Anterior cingulate cortex (tissue), 58 donors: ENCODE data around the gene ENTPD2.

Experiments
- DNase-seq, 58 donors: peaks; one replicate each; lab custom pipeline; 2025; lab: John Stamatoyannopoulos, UW

Gene ENTPD2

GRCh38 chr9:137020771-137021567 is 32.9 kb downstream of the ENTPD2 start:
- DNase-seq: peak in 1 of 58 donors; percentile 16

GRCh38 chr9:137019891-137020683 is 33.8 kb downstream of the ENTPD2 start:
- no peak for DNase-seq

- DNase-seq: no peak
Observed at GRCh38 chr9:137018761-137019559, 34.9 kb downstream of the ENTPD2 start.

- DNase-seq: no peak
Observed at GRCh38 chr9:137017791-137018497, 35.9 kb downstream of the ENTPD2 start.

GRCh38 chr9:137017071-137017470 is 36.8 kb downstream of the ENTPD2 start:
- DNase-seq: no peak

- no peak for DNase-seq
Observed at GRCh38 chr9:137016436-137016835, 37.4 kb downstream of the ENTPD2 start.

- no peak for DNase-seq
Observed at GRCh38 chr9:137015976-137016375, 37.9 kb downstream of the ENTPD2 start.

GRCh38 chr9:137015540-137015930 is 38.3 kb downstream of the ENTPD2 start:
- DNase-seq: no peak

- DNase-seq: no peak
Observed at GRCh38 chr9:137014776-137015539, 38.9 kb downstream of the ENTPD2 start.

GRCh38 chr9:137014166-137014565 is 39.7 kb downstream of the ENTPD2 start:
- no peak for DNase-seq

GRCh38 chr9:137013571-137013940 is 40.3 kb downstream of the ENTPD2 start:
- no peak for DNase-seq

- DNase-seq: no peak
Observed at GRCh38 chr9:137012694-137013570, 40.9 kb downstream of the ENTPD2 start.

- no peak for DNase-seq
Observed at GRCh38 chr9:137011907-137012675, 41.8 kb downstream of the ENTPD2 start.

GRCh38 chr9:137011156-137011555 is 42.7 kb downstream of the ENTPD2 start:
- DNase-seq: no peak

GRCh38 chr9:137009938-137010732 is 43.7 kb downstream of the ENTPD2 start:
- DNase-seq: no peak

- no peak for DNase-seq
Observed at GRCh38 chr9:137009217-137009616, 44.6 kb downstream of the ENTPD2 start.

GRCh38 chr9:137008312-137008711 is 45.5 kb downstream of the ENTPD2 start:
- no peak for DNase-seq
